Fibroblast of skin of scalp (primary cell): ENCODE measurements around the gene ADAM8.
A peak's percentile ranks its signal among the peaks of the same experiment; 100 is the strongest.
"Not testable (repeated sequence)": the region's sequence is repeated elsewhere in the genome, so short reads cannot be mapped to it uniquely, and the experiment has no call there.

ENCODE experiments used
- DNase-seq: peaks from one replicate; pipeline ENCODE4 v3.0.0-alpha.2; 2013

Gene ADAM8

GRCh38 chr10:133266056-133266795 lies 10.4 kb downstream of the ADAM8 start:
- DNase-seq, result no peak

- not testable (repeated sequence) for DNase-seq
These were observed 11.6 kb downstream of the ADAM8 start for GRCh38 chr10:133265052-133265451.

- no peak for DNase-seq
These were observed 12.2 kb downstream of the ADAM8 start for GRCh38 chr10:133264461-133264860.

GRCh38 chr10:133263674-133264073 lies 13.0 kb downstream of the ADAM8 start:
- DNase-seq, result no peak

- DNase-seq, result no peak
These were observed 14.0 kb downstream of the ADAM8 start for GRCh38 chr10:133262696-133263095.

- DNase-seq, result peak; percentile 79
These were observed 14.8 kb downstream of the ADAM8 start for GRCh38 chr10:133261726-133262325.

GRCh38 chr10:133260895-133261725 lies 15.6 kb downstream of the ADAM8 start:
- peak; percentile 25 for DNase-seq

GRCh38 chr10:133259602-133259989 lies 17.1 kb downstream of the ADAM8 start:
- no peak for DNase-seq

GRCh38 chr10:133258818-133259601 lies 17.7 kb downstream of the ADAM8 start:
- DNase-seq, result peak; percentile 97

GRCh38 chr10:133258066-133258817 lies 18.4 kb downstream of the ADAM8 start:
- no peak for DNase-seq

- peak; percentile 28 for DNase-seq
These were observed 19.1 kb downstream of the ADAM8 start for GRCh38 chr10:133257489-133258065.

- no peak for DNase-seq
These were observed 21.3 kb downstream of the ADAM8 start for GRCh38 chr10:133255323-133255722.

GRCh38 chr10:133254421-133255120 lies 22.1 kb downstream of the ADAM8 start:
- no peak for DNase-seq

- DNase-seq, result no peak
These were observed 23.2 kb downstream of the ADAM8 start for GRCh38 chr10:133253361-133253955.

GRCh38 chr10:133252223-133252552 lies 24.5 kb downstream of the ADAM8 start:
- no peak for DNase-seq

GRCh38 chr10:133251388-133252222 lies 25.1 kb downstream of the ADAM8 start:
- no peak for DNase-seq

- DNase-seq, result no peak
These were observed 26.5 kb downstream of the ADAM8 start for GRCh38 chr10:133249975-133250754.

- DNase-seq, result no peak
These were observed 27.4 kb downstream of the ADAM8 start for GRCh38 chr10:133249094-133249780.
